WERI-Rb-1 (cell line): ENCODE data around the gene INPP1.

ENCODE experiments used
- DNase-seq: peaks from one replicate; pipeline ENCODE4 v3.0.0-alpha.2; 2020
- H3K27ac ChIP-seq: fragments of 250-450 bp; sonication (Bioruptor Pico); 2 replicates; pipeline ENCODE4 v1.5.1; 2020; ENCODE audit warnings: mild to moderate bottlenecking, moderate library complexity
- H3K27me3 ChIP-seq: fragments of 250-450 bp; sonication (Bioruptor Pico); 2 replicates; pipeline ENCODE4 v1.5.1; 2021; ENCODE audit warnings: mild to moderate bottlenecking, low read depth, moderate library complexity; ENCODE audit not compliant: insufficient read depth, severe bottlenecking
- H3K36me3 ChIP-seq: fragments of 250-450 bp; sonication (Bioruptor Pico); 2 replicates; pipeline ENCODE4 v1.5.1; 2020; ENCODE audit warnings: mild to moderate bottlenecking, moderate library complexity
- H3K4me3 ChIP-seq: 2 replicates; pipeline ENCODE4 v1.5.1; 2011; ENCODE audit warnings: low read depth, mild to moderate bottlenecking, control low read depth, low read length
- H3K9me3 ChIP-seq: fragments of 250-450 bp; sonication (Bioruptor Pico); 2 replicates; pipeline ENCODE4 v1.5.1; 2021; ENCODE audit warnings: mild to moderate bottlenecking, moderate library complexity; ENCODE audit not compliant: severe bottlenecking
- CTCF ChIP-seq: IDR thresholded peaks from 2 replicates; pipeline ENCODE4 v1.5.1; 2011; ENCODE audit warnings: low read depth, mild to moderate bottlenecking, control low read depth, inconsistent platforms, low read length

Gene INPP1

DNA sequence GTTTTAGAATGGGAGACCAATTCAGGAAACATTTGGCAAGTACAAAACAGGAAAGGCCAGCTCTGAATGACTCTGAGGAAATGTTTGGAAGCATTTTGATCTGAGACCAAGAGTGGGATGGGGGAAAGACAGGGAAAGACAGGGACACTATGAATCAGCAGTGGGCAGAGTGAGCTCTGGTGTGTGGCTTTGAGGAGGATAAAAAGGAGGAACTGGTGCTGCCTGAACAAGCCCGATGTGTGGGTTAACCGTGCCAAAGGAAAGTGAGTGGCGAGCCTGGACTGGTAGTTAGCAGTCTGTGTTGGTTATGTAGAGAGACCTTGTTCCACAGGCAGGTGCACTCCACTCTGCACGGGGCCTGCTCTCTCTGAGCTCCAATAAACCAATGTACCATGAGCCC is 70.0 kb downstream of the INPP1 start:
- Histone ChIP-seq H3K36me3 (no peaks in the 10 kb centered on the region), H3K4me3 (no peak overlapping the region), H3K27ac (no peak overlapping the region), H3K27me3 (no peaks in the 10 kb centered on the region), H3K9me3 (no peaks in the 10 kb centered on the region)
- no peak for TF ChIP-seq CTCF
- DNase-seq: no peak

- TF ChIP-seq CTCF: no peak
- no peaks in the 10 kb centered on the region for H3K27me3 ChIP-seq
- H3K36me3 ChIP-seq: no peaks in the 10 kb centered on the region
- H3K4me3 ChIP-seq: no peak overlapping the region
- H3K9me3 ChIP-seq: no peaks in the 10 kb centered on the region
- H3K27ac ChIP-seq: no peak overlapping the region
- DNase-seq: no peak
Observed at GRCh38 chr2:190415251-190415650, 71.9 kb downstream of the INPP1 start.

DNA sequence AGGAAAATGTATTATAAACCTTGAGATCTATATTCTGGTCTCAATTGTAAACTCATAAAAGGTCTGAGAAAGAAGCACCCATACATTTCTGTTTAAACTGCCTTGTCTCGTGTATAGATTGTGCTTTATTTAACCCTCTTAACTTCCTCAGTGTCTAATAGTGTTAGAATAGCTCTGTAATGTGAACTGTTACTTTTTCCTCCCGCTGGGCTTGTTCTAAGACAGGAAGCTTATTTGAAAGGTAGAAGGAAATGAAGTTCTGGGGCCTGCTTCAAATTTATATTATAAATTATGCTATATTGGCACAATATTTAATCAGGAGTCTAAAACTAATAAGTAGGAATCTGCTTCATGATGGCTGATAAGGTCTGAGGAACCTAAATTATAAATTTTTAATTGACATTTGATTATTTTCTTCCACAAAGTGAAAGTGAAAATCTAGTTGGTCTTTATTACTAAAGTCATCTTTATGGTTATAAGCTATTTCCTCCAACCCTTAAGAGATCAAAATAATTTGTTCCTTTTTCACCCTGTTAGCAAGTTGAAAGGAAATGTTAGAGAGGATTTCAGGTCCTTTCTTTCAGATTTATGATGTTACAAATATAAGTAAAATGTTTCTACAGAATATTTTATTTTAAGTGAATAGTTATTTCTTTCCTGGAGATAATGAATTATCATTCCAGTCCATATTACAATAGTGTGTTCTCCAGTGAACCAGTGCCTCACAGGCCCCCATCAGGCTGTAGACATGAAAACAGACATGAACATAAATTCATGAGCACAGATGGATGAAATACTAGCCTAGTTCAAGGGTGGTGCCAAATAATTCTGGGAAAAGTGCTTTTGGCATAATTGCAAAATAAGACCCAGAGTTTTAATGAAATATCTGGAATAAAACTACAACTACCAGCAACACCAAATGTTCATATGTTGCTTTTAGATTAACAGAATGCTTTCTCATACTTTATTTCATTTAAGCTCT is 72.7 kb downstream of the INPP1 start:
- Histone ChIP-seq H3K36me3 (no peaks in the 10 kb centered on the region), H3K27ac (no peak overlapping the region), H3K27me3 (no peaks in the 10 kb centered on the region), H3K9me3 (no peaks in the 10 kb centered on the region), H3K4me3 (no peak overlapping the region)
- TF ChIP-seq CTCF: no peak
- DNase-seq: no peak

- no peak overlapping the region for H3K4me3 ChIP-seq
- peak overlapping the region; percentile 15; the same call in 1 of the 2 replicates for H3K27ac ChIP-seq
- DNase-seq: peak; percentile 24
- H3K36me3 ChIP-seq: no peaks in the 10 kb centered on the region
- no peaks in the 10 kb centered on the region for H3K27me3 ChIP-seq
- TF ChIP-seq CTCF: no peak
- no peaks in the 10 kb centered on the region for H3K9me3 ChIP-seq
Observed at GRCh38 chr2:190417045-190417842, 73.9 kb downstream of the INPP1 start.

DNA sequence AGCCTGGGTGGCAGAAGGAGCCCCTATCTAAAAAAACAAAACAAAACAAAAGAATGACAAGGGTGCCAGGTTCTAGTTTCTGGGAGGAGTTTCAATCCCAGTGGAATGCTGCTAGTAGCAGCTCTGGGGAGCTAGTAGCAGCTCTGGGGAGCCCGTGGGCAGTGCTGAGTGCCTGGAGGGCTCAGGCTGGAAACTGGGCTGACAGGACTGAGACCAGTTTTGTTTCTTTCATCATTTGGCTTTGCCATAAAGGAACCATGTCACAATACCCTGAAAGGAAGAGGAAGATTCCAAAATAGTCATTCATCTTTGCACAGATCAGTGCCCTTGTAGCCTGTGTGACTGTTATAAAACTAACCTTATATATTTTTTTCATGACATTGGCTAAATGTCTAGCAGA is 75.3 kb downstream of the INPP1 start:
- no peaks in the 10 kb centered on the region for H3K36me3 ChIP-seq
- no peak for DNase-seq
- H3K27ac ChIP-seq: no peak overlapping the region
- no peak for TF ChIP-seq CTCF
- H3K9me3 ChIP-seq: no peaks in the 10 kb centered on the region
- H3K4me3 ChIP-seq: no peak overlapping the region
- no peaks in the 10 kb centered on the region for H3K27me3 ChIP-seq
